A204.1 (cell line): ENCODE results near the gene SPTB.

Source experiments
- FAIRE-seq: peaks from 2 replicates; lab custom pipeline; 2012; peaks lifted over from hg19 to GRCh38; lab: Jason Lieb, UNC

Gene SPTB

DNA sequence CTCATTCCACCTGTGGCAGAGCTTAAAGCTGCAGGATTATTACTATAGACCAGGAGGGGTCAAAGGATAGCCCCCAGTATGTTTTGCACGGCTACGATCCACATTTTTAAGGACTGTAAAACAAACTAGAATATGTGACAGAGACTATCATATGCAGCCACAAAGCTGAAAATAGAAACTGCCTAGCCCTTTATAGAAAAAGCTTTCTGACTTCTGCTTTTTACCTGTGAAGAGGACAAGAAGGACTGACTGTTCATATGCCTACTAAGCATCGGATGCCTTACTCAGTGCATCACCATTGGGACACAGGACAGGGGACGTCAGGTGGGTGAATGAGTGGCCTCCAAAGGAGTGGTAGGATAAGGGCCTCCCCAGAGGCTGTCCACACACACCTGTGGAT, 29.8 kb downstream of the SPTB start:
- no peak for FAIRE-seq

- no peak for FAIRE-seq
These were observed 31.5 kb downstream of the SPTB start for GRCh38 chr14:64848239-64848638.

DNA sequence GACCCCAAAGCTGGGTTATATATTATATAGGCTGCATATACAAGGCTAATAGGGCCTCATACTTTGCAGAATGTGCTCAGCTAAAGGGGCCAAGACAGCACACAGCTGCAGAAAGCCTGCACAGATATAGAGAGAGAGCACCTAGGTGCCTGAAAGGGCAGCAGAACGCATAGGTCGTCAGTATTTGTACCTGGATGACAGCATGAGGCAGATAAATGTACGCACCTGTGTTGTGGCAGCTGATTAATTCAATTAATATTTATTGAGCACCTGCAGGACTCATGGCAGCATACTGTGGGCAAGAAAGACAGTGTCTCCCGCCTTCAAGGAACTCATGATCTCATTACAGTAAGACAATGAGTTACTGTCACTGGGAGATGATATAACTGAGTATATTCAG, 33.4 kb downstream of the SPTB start:
- no peak for FAIRE-seq

DNA sequence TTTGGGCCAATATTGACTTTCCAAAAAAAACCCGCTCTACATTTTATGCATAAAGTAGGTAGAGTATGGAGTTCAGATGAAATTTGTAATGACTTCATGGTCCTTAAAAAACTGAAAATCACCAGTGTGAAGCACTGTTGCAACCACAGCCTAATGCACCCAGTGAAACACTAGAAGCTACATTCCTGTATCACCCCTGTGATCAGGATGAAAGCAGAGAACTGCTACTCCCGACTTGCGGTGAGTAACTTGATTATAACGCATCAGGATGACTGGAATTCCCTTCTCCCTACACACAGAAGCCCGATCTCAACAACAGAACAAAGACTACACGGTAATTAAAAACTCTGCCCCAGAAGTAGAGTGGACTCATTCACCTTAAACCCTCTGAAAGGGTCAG, 33.8 kb downstream of the SPTB start:
- no peak for FAIRE-seq

DNA sequence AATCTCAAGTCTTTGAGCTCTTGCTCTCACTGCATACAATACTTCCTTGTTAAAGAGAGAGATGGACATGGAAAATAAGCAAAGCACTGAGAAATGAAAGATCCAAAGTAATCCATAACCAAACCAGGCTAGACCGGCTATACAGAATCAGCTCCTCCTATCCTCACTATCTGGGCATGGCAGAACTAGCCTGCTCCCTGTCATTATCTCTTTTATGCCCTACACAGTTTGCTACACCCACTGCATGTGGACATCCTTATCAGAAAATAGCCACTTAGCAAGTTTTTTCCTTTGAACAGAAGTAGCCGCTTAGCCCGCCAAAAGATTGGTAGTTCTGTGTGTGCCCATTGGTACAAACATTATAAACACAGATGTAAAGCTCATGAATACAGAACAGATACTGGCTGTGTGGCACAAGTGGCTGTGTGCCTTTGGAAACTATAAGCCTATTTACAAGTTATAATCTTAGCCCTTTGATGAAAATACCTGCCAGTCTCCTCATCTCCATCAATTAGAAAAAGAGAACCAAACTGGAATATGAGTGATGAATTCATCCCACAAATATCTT, 34.7 kb downstream of the SPTB start:
- no peak for FAIRE-seq

DNA sequence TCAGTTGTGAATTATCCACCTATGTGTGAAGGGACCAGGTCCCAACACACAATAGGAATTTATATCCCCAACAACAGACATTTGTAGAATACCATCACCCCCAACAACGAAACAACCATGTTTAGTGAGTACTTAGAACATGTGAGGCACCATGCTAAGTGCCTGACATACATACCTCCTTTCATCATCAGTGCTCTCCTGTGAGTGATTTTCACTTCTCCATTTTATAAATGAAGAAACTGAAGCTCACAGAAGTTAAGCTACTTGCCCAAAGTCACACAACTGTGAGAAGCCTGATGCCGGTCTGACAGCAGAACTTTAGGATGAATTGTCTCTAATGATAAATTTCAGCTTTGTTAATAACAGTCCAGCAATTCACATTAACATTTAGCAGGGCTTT, 35.4 kb downstream of the SPTB start:
- no peak for FAIRE-seq

DNA sequence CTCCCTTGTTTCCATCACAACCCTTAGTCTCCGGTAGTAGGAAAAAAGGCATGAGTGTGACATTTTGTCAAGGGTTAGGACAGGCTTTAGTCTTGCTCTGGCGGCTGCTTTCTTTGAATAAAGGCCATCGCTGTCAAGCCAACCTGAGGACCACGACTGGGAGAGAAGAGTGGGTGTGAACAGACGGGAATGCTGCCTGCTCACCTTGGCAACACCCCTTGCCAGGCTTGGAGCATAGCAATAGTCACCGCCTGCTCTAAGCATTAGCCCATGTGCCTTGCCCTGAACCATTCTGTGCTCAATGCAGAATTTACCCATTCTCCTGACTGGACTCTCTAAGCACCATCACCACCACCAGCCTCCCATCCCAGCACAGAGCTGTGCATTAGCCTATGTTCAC, 36.2 kb downstream of the SPTB start:
- no peak for FAIRE-seq

DNA sequence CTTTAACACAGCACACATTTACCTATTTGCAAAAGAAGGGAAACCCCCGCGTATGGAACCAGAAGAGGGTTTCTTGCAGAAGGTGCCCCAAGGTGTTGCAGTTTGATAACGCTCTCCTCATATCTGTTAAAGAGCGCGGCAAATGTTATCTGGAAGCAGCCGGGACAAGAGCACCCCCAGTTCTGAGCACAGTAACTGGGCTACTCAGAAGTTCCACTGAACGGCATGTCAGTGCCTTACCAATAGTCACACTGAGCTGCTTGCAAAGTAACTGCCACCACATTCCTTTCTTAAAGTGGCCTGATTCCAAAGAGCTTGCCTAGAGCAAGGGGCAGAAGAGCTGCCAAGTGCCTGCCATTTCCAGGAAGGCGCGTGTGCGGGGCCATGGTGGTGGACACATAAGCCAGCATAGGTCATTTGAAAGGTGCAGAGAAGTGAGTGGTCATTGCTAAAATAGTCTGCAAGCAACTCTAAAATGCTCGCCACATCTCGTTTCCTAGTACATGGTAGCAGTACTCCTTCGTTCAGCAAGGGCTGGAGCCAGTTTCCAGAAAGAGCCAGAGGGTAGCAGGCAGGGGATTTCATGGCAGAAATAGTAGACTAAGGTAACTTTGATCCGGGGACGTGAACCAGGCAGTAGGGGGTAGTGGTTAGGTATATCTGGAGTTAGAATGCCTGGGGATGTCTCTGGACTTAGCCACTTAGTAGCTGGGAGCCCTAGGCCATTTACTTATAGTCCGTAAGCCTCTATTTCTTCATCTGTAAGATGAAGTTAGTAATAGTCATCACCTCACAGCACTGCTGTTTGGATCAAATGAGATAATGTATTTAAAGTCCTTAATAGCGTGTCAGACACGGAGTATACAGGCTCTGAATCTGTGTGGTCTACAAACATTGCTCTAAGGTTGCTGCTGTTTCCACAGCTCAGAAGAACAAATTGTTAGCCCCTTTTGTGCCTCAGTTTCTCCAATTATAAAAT, 37.6 kb downstream of the SPTB start:
- no peak for FAIRE-seq

- FAIRE-seq: no peak
These were observed 38.5 kb downstream of the SPTB start for GRCh38 chr14:64841121-64841651.

DNA sequence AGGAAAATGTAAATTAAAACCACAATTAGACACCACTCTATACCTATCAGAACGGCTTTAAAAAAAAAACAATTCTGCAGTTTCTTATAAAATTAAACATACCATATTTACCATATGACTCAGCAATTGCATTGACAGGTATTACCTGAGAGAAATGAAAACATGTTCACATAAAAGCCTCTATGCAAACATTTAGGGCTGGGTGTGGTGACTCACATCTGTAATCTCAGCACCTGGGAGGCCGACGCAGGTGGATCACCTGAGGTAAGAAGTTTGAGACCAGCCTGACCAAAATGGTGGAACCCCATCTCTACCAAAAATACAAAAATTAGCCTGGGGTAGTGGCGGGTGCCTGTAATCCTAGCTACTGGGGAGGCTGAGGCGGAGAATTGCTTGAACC, 41.1 kb downstream of the SPTB start:
- no peak for FAIRE-seq

DNA sequence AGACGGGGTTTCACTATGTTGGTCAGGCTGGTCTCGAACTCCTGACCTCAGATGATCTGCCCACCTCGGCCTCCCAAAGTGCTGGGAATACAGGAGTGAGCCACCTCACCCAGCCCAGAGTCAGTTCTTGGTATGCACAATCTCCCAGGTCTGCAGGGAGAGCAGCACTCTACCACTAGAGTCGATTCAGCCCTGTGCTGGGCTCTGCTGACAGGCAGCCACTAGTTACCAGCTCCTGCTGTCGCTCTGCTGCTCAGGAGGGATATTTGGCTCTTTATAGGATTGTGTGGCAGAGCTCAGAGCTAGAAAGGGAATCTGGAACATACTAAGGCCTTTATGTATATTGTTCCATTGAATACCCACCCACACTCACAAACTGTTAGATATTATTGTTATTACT, 44.3 kb downstream of the SPTB start:
- FAIRE-seq: no peak

- no peak for FAIRE-seq
These were observed 44.7 kb downstream of the SPTB start for GRCh38 chr14:64834965-64835364.

DNA sequence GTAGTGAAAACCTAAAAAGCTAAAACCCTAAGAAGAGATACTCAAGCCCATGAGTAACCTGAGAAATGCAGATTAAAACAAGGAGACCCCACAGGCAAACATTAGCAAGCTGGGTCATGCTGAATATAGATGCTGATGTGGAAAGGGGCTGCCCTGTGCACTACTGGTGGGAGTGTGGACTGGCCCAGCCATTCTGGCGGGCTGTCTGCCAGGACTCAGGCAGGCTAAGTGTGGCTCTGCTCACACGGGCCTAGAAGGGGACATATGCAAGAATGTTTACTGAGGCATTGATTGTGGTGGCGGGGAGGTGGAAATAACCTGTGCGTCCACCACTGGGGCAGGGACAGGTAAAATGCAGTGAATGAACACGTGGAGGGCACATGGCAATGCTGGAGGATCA, 48.3 kb downstream of the SPTB start:
- FAIRE-seq: no peak

- FAIRE-seq: no peak
These were observed 48.7 kb downstream of the SPTB start for GRCh38 chr14:64830961-64831360.

DNA sequence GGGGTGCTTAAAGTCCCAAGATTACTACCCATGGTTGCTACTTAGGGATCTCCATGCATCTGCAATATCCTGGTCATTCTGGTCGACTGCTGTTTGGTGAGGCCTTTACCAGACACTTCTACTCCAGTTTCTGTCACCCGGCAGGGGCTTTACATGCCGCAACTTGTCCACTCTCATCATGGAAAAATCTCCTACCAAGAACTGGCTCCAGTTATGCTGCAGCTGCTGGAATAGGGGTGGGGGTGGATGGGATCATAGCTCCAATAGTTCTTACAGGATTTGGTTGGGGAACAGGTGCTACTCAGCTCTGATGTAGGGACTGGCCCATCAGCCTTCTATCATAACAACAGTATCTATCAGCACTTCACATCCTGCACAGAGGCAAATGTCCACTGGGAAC, 51.6 kb downstream of the SPTB start:
- no peak for FAIRE-seq

DNA sequence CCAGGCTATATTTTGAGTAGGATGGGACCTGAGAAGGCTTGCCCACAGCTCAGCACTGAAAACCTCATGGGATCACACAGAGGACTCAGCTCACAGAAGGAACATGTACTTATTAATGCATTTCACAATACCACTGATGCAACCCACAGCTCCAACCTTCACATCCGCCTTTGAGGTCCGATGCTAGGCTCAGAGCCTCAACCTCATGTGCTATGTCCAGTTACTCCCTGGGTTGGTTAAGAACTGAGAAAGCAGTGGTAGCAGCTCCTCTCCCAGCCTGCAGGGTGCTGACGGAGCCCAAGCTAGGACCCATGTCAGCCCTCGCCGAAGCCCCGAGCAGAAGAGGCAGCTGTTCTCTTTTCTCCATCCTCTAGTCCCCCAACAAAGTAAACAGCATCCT, 52.9 kb downstream of the SPTB start:
- no peak for FAIRE-seq

DNA sequence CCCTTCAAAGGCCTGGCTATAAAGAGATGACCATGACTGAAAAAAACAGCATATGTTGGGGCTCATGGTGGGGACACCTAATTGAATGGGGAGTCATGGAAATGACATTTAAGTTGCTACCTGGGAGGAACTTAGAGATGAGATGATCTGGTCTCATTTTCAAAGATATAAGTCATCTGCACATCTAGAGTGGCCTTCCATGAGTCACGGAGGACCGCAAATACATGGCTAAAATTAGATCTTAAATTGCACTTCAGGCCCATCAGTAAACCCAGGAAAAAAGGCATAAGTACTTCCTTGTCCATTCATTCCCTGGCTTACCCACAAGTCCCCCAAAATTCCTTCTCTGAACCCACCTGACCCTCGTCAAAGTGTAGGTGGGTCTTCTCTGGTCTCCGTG, 53.4 kb downstream of the SPTB start:
- no peak for FAIRE-seq

DNA sequence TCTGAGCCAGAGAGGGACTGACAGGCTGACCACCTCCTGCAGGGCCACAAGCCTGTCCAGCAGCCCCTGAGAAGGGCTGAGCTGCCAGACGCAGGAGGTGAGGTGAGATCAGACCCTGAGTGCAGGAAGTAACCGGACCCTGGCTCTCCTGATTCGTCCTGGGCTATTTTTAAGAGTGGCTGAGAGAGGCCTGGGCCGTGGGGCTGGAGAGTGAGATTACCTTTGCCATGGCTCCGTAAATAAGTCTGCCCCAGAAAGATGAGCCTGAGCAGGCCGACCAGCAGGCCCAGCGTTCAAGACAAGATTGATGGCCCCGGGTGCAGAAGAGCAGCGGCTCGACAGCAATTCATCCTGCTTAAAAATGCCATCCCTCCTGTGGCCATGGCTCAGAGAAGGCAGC, 54.2 kb downstream of the SPTB start:
- no peak for FAIRE-seq

- no peak for FAIRE-seq
These were observed 54.7 kb downstream of the SPTB start for GRCh38 chr14:64825006-64825405.

GRCh38 chr14:64824471-64824870, 55.2 kb downstream of the SPTB start:
- no peak for FAIRE-seq

- FAIRE-seq: no peak
These were observed 56.3 kb downstream of the SPTB start for GRCh38 chr14:64823305-64823861.

- no peak for FAIRE-seq
These were observed 58.1 kb downstream of the SPTB start for GRCh38 chr14:64821651-64822050.

DNA sequence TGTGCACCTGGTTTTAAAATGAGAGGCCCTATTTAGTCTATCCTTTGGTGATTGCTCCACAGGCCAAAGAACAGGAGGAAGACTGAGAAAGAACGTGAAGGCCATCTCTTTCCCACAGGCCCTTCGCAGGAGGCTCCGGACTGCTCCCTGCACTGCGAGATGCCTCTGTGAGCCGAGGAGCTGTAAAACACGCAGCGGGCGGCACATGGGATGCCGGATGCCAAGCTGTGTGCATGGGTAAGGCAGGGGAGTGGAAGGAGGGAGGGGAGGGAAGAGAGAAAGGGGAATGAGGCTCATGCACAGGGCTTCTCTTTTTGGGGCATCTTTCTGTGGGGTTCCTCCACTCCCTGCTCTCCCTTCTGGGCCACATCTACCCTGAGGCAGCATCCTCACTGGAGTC, 61.6 kb downstream of the SPTB start:
- no peak for FAIRE-seq
